A549 (cell line): ENCODE data around the gene STXBP6. TPM values are rescaled to one million over a fixed set of nuclear protein-coding genes. Genes with fewer than 3 reads are reported as not detected.
A peak's percentile ranks its signal among the peaks of the same experiment; 100 is the strongest.

Source experiments
- ATAC-seq, 2 experiments: fragments of 200-7000 bp in 1 of 2; fragments of >200 bp in 1 of 2; cut with Nextera tagmentation in 1 of 2; cut with Tn5 transposase in 1 of 2; 3 replicates each; pipeline versions ENCODE4 v1.8.0 to v1.9.1; 2018 to 2020; ENCODE audit warnings: mild to moderate bottlenecking in 1 of 2, moderate library complexity in 1 of 2
- CTCF ChIA-PET: fragments of 300-600 bp; sonication (Branson Sonifier 250); formaldehyde crosslinking; extraction: SDS; loops from one replicate; lab custom pipeline; 2021; ENCODE audit warnings: antibody characterized with exemption, inconsistent platforms; lab: Yijun Ruan, JAX
- POLR2A ChIA-PET: fragments of 350-600 bp; formaldehyde crosslinking; extraction: SDS; loops from one replicate; lab custom pipeline; 2021; ENCODE audit warnings: antibody characterized with exemption, inconsistent platforms; lab: Yijun Ruan, JAX
- DNase-seq, 2 experiments: peaks; one replicate each; pipeline versions ENCODE4 v3.0.0 to v3.0.0-alpha.2; 2011 to 2016; ENCODE audit warnings: low read depth in 1 of 2, low spot score in 1 of 2
- FAIRE-seq: peaks from 2 replicates; lab custom pipeline; 2011; peaks lifted over from hg19 to GRCh38; lab: Jason Lieb, UNC
- H3K27ac ChIP-seq, 2 experiments: fragments of >200 bp; sonication (Bioruptor Twin); formaldehyde crosslinking; 3 replicates each; pipeline ENCODE4 v1.5.1; 2016 to 2017
- H3K4me1 ChIP-seq: fragments of >200 bp; sonication (Bioruptor Twin); formaldehyde crosslinking; 3 replicates; pipeline ENCODE4 v1.6.1; 2016
- H3K4me2 ChIP-seq: fragments of >200 bp; sonication (Bioruptor Twin); formaldehyde crosslinking; 3 replicates; pipeline ENCODE4 v1.6.1; 2016
- H3K4me3 ChIP-seq: fragments of >200 bp; sonication (Bioruptor Twin); formaldehyde crosslinking; 3 replicates; pipeline ENCODE4 v1.5.1; 2016
- H3K9me3 ChIP-seq: fragments of >200 bp; sonication (Bioruptor Twin); formaldehyde crosslinking; 3 replicates; pipeline ENCODE4 v1.6.1; 2016
- BCL3 ChIP-seq: fragments of >200 bp; sonication (Bioruptor Twin); formaldehyde crosslinking; IDR thresholded peaks from 3 replicates; pipeline ENCODE4 v1.6.1; 2016
- BHLHE40 ChIP-seq: IDR thresholded peaks from 2 replicates; pipeline ENCODE4 v1.6.1; 2012; ENCODE audit warnings: low read depth, low read length, inconsistent platforms
- CHD2 ChIP-seq: fragments of 150-350 bp; IDR thresholded peaks from 2 replicates; pipeline ENCODE4 v1.6.1; 2014; ENCODE audit warnings: low read length; ENCODE audit not compliant: partially characterized antibody
- CHD4 ChIP-seq: fragments of 200-600 bp; sonication (generic); IDR thresholded peaks from 2 replicates; pipeline ENCODE4 v1.6.1; 2016; ENCODE audit warnings: antibody characterized with exemption, mild to moderate bottlenecking, borderline replicate concordance
- E2F6 ChIP-seq: IDR thresholded peaks from 2 replicates; pipeline ENCODE4 v1.6.1; 2012; ENCODE audit warnings: low read depth, borderline replicate concordance
- EHMT2 ChIP-seq: fragments of 200-600 bp; sonication (generic); IDR thresholded peaks from 2 replicates; pipeline ENCODE4 v1.6.1; 2016; ENCODE audit warnings: antibody characterized with exemption, low read depth, mild to moderate bottlenecking, moderate library complexity
- ESRRA ChIP-seq: fragments of 150-350 bp; IDR thresholded peaks from 2 replicates; pipeline ENCODE4 v1.6.1; 2014; ENCODE audit warnings: mild to moderate bottlenecking, low read length, borderline replicate concordance
- FOSL2 ChIP-seq, 2 experiments: fragments of 450-650 bp in 1 of 2; fragments of >200 bp in 1 of 2; sonication (Bioruptor Twin) in 1 of 2; formaldehyde crosslinking; IDR thresholded peaks; 2 replicates each; pipeline versions ENCODE4 v1.5.0 to v1.6.1; 2016 to 2020; ENCODE audit warnings: mild to moderate bottlenecking in 1 of 2, moderate library complexity in 1 of 2
- FOXS1 ChIP-seq: fragments of 250-450 bp; sonication (Bioruptor Pico); IDR thresholded peaks from 2 replicates; pipeline ENCODE4 v1.5.0; 2020; ENCODE audit warnings: mild to moderate bottlenecking, moderate library complexity
- HOXA7 ChIP-seq: fragments of 250-450 bp; sonication (Bioruptor Pico); IDR thresholded peaks from 2 replicates; pipeline ENCODE4 v1.5.0; 2020; ENCODE audit warnings: mild to moderate bottlenecking, moderate library complexity
- JUN ChIP-seq, 2 experiments: fragments of >200 bp; sonication (Bioruptor Twin); formaldehyde crosslinking; IDR thresholded peaks; 2 replicates in 1 of 2; 3 replicates in 1 of 2; pipeline ENCODE4 v1.6.1; 2016 to 2017
- KDM1A ChIP-seq: fragments of 200-600 bp; sonication (generic); IDR thresholded peaks from 2 replicates; pipeline ENCODE4 v1.6.1; 2016; ENCODE audit warnings: low read depth, mild to moderate bottlenecking
- MAX ChIP-seq: IDR thresholded peaks from 2 replicates; pipeline ENCODE4 v1.6.1; 2012
- MAZ ChIP-seq: fragments of 150-350 bp; IDR thresholded peaks from 2 replicates; pipeline ENCODE4 v1.6.1; 2014; ENCODE audit warnings: antibody characterized with exemption, low read depth, low read length, borderline replicate concordance
- NR3C1 ChIP-seq: fragments of >200 bp; sonication (Bioruptor Twin); formaldehyde crosslinking; IDR thresholded peaks from 3 replicates; pipeline ENCODE4 v1.6.1; 2017
- PBX3 ChIP-seq: IDR thresholded peaks from 2 replicates; pipeline ENCODE4 v1.6.1; 2012
- POLR2A ChIP-seq: IDR thresholded peaks from 2 replicates; pipeline ENCODE4 v1.6.1; 2012; ENCODE audit warnings: mild to moderate bottlenecking, low read length
- POLR2AphosphoS2 ChIP-seq: conservative IDR thresholded peaks from 2 replicates; pipeline ENCODE4 v1.6.1; 2012; ENCODE audit warnings: low read length, improper control_type of control experiment, inconsistent platforms
- RARB ChIP-seq: fragments of 250-450 bp; sonication (Bioruptor Pico); IDR thresholded peaks from 2 replicates; pipeline ENCODE4 v1.8.0; 2021; ENCODE audit warnings: mild to moderate bottlenecking, moderate library complexity
- RFX5 ChIP-seq: fragments of 450-650 bp; IDR thresholded peaks from 2 replicates; pipeline ENCODE4 v1.7.1; 2014; ENCODE audit warnings: antibody characterized with exemption, mild to moderate bottlenecking, moderate library complexity
- RNF2 ChIP-seq: fragments of 200-600 bp; sonication (generic); IDR thresholded peaks from 2 replicates; pipeline ENCODE4 v1.6.1; 2016; ENCODE audit warnings: low read depth, mild to moderate bottlenecking, antibody characterized with exemption, moderate library complexity, borderline replicate concordance
- SMC3 ChIP-seq: fragments of >200 bp; sonication (Bioruptor Twin); formaldehyde crosslinking; IDR thresholded peaks from 3 replicates; pipeline ENCODE4 v1.6.1; 2018; ENCODE audit warnings: inconsistent platforms
- SREBF2 ChIP-seq: fragments of 450-650 bp; IDR thresholded peaks from 2 replicates; pipeline ENCODE4 v1.6.1; 2014; ENCODE audit warnings: mild to moderate bottlenecking, moderate library complexity
- ZC3H11A ChIP-seq: fragments of 450-650 bp; IDR thresholded peaks from 2 replicates; pipeline ENCODE4 v1.6.1; 2014; ENCODE audit warnings: antibody characterized with exemption, mild to moderate bottlenecking
- WGBS: methylation state at CpG from one replicate; pipeline ENCODE4 v1.1.6; 2017; ENCODE audit errors: missing lambda C conversion rate; 5-methylcytosine and 5-hydroxymethylcytosine counted together
- polyA plus RNA-seq, 4 experiments: library from polyadenylated mRNA; depleted of rRNA in 3 of 4; stranded (reverse); fragments of >200 nt; fragmentation: RNase III in 1 of 4; extraction: RNeasy Plus Mini Kit Qiagen cat#74134 plus additional on column Dnase treatment in 1 of 4; gene quantifications; 2 replicates in 3 of 4; 3 replicates in 1 of 4; pipeline ENCODE4 v1.2.3, GENCODE V29; 2011 to 2017

STXBP6 gene
- polyA plus RNA-seq, 2 of the 4 experiments (the other 2 are of a cell fraction): 1.7 to 6.3 TPM

GRCh38 chr14:25006031-25006430 lies 43.9 kb downstream of the STXBP6 start:
- Histone ChIP-seq H3K4me3 (no peak overlapping the region), H3K27ac (no peak overlapping the region), H3K4me1 (peaks cover 31% of the 10 kb centered on the region), H3K9me3 (no peaks in the 10 kb centered on the region), H3K4me2 (no peak overlapping the region)
- FAIRE-seq: no peak
- no peak for DNase-seq
- TF ChIP-seq POLR2AphosphoS2 (no peak), CHD2 (no peak), MAZ (no peak), POLR2A (no peak), E2F6 (no peak), FOXS1 (CRISPR knock-in tag) (no peak), RNF2 (no peak)
- WGBS: 66% methylated on average over 3 of the region's 3 CpGs
- POLR2A ChIA-PET: interaction anchor here (0.6 kb wide), 1 partner anchor 153 kb away, joined by 3 read pairs; no protein-coding TSS in a partner anchor
- ATAC-seq: no peak
- CTCF ChIA-PET: no interaction called here

- no peak overlapping the region for H3K27ac ChIP-seq
- H3K4me3 ChIP-seq: no peak overlapping the region
- FAIRE-seq: no peak
- TF ChIP-seq BCL3 (no peak), BHLHE40 (no peak), FOSL2 (IDR thresholded peaks at IDR 0.05) (no peak), FOSL2 (CRISPR knock-in tag; IDR thresholded peaks at IDR 0.05) (no peak), NR3C1 (no peak), KDM1A (no peak)
- no peaks in the 10 kb centered on the region for H3K9me3 ChIP-seq
- 81% methylated on average over 1 of the region's 1 CpG for whole genome bisulfite sequencing
- H3K4me2 ChIP-seq: no peak overlapping the region
- ChIA-PET POLR2A (no interaction called here), CTCF (no interaction called here)
- ATAC-seq: no peak
- no peak for DNase-seq
- peaks cover 20% of the 10 kb centered on the region for H3K4me1 ChIP-seq
Observed at GRCh38 chr14:25004389-25004809, 45.5 kb downstream of the STXBP6 start.

- Histone ChIP-seq H3K27ac (no peak overlapping the region), H3K4me3 (no peak overlapping the region), H3K4me2 (no peak overlapping the region), H3K4me1 (peaks cover 18% of the 10 kb centered on the region)
- ChIA-PET CTCF (interaction anchor here (1.3 kb wide), 1 partner anchor 12 kb away, joined by 3 read pairs; no protein-coding TSS in a partner anchor), POLR2A (no interaction called here)
- ATAC-seq (no peak), FAIRE-seq (no peak), DNase-seq (peak in 1 of 2 experiments; percentile 9)
- WGBS: 67% methylated on average over 1 of the region's 1 CpG
- TF ChIP-seq SREBF2 (no peak), MAX (no peak), HOXA7 (no peak), RARB (no peak), NR3C1 (no peak), PBX3 (no peak), CHD2 (no peak), RFX5 (no peak), CHD4 (no peak), MAZ (no peak), JUN (IDR thresholded peaks at IDR 0.05) (no peak), EHMT2 (no peak), ESRRA (no peak), SMC3 (no peak), POLR2A (no peak), ZC3H11A (no peak)
- TF ChIP-seq, all 56 proteins: peak for 0
- H3K9me3 ChIP-seq: no peaks in the 10 kb centered on the region
Observed at GRCh38 chr14:25003537-25003936, 46.4 kb downstream of the STXBP6 start.
